ENCODE data around the gene DPT. TPM values are rescaled to one million over a fixed set of nuclear protein-coding genes. Genes with fewer than 3 reads are reported as not detected.

The DPT gene
- polyA plus RNA-seq, 1 donor (not counting 4 experiments of a cell fraction or from before 2014, with no cell fraction given) = not detected

- DNase-seq (ENCODE audit: low read depth, low spot score) = no peak
- Histone ChIP-seq H2AFZ (ENCODE audit: control insufficient read depth, low read length) (no peak overlapping the region), H3K27me3 (ENCODE audit: control insufficient read depth, extremely low read depth, insufficient read depth, low read length) (no peaks in the 10 kb centered on the region), H4K20me1 (ENCODE audit: control insufficient read depth, extremely low read depth, insufficient read depth, low read length) (no peaks in the 10 kb centered on the region), H3K9me3 (ENCODE audit: control insufficient read depth, low read depth, low read length) (no peaks in the 10 kb centered on the region), H3K4me1 (ENCODE audit: control insufficient read depth, extremely low read depth, insufficient read depth, low read length) (peaks cover 23% of the 10 kb centered on the region), H3K9ac (ENCODE audit: control insufficient read depth, extremely low read depth, insufficient read depth, low read length) (no peak overlapping the region), H3K27ac (ENCODE audit: control insufficient read depth, insufficient read depth, low read length) (no peak overlapping the region), H3K4me3 (ENCODE audit: control insufficient read depth in 2 of 3, extremely low read depth in 1 of 3, insufficient read depth in 2 of 3, low read depth in 1 of 3, low read length in 3 of 3) (no peak overlapping the region), H3K36me3 (ENCODE audit: control insufficient read depth in 2 of 2, extremely low read depth in 1 of 2, insufficient read depth in 2 of 2, low read length in 2 of 2) (no peaks in the 10 kb centered on the region), H3K4me2 (ENCODE audit: control insufficient read depth, extremely low read depth, insufficient read depth, low read depth, low read length) (no peak overlapping the region), H3K9me1 (ENCODE audit: control insufficient read depth, extremely low read depth, insufficient read depth, low read length) (no peaks in the 10 kb centered on the region), H3K79me2 (ENCODE audit: control insufficient read depth, insufficient read depth, low read length) (no peaks in the 10 kb centered on the region)
- dilution Hi-C loops (cut with MboI; ENCODE audit: extremely low pct_ligation_motif_present, low sequenced_read_pairs) = no loop called here
- no peak for TF ChIP-seq EZH2 (IDR thresholded peaks at IDR 0.05; ENCODE audit: low read length)
- TF ChIP-seq CTCF (optimal IDR thresholded peaks at IDR 0.05 in 1 of 3, IDR thresholded peaks at IDR 0.05 in 1 of 3, conservative IDR thresholded peaks at IDR 0.05 in 1 of 3; ENCODE audit: extremely low read depth in 1 of 3, insufficient read depth in 2 of 3, low read length in 3 of 3) = no peak
- no peak for FAIRE-seq
Observed at GRCh38 chr1:168706391-168706992, 22.5 kb downstream of the DPT start.

- Histone ChIP-seq H3K4me1 (ENCODE audit: control insufficient read depth, extremely low read depth, insufficient read depth, low read length) (no peaks in the 10 kb centered on the region), H3K9me3 (ENCODE audit: control insufficient read depth, low read depth, low read length) (no peaks in the 10 kb centered on the region), H3K9ac (ENCODE audit: control insufficient read depth, extremely low read depth, insufficient read depth, low read length) (no peak overlapping the region), H3K27me3 (ENCODE audit: control insufficient read depth, extremely low read depth, insufficient read depth, low read length) (no peaks in the 10 kb centered on the region), H3K9me1 (ENCODE audit: control insufficient read depth, extremely low read depth, insufficient read depth, low read length) (no peaks in the 10 kb centered on the region), H3K36me3 (ENCODE audit: control insufficient read depth in 2 of 2, extremely low read depth in 1 of 2, insufficient read depth in 2 of 2, low read length in 2 of 2) (no peaks in the 10 kb centered on the region), H2AFZ (ENCODE audit: control insufficient read depth, low read length) (no peak overlapping the region), H3K27ac (ENCODE audit: control insufficient read depth, insufficient read depth, low read length) (no peak overlapping the region), H3K4me3 (ENCODE audit: control insufficient read depth in 2 of 3, extremely low read depth in 1 of 3, insufficient read depth in 2 of 3, low read depth in 1 of 3, low read length in 3 of 3) (no peak overlapping the region), H3K4me2 (ENCODE audit: control insufficient read depth, extremely low read depth, insufficient read depth, low read depth, low read length) (no peak overlapping the region), H3K79me2 (ENCODE audit: control insufficient read depth, insufficient read depth, low read length) (no peaks in the 10 kb centered on the region), H4K20me1 (ENCODE audit: control insufficient read depth, extremely low read depth, insufficient read depth, low read length) (no peaks in the 10 kb centered on the region)
- no peak for FAIRE-seq
- no peak for TF ChIP-seq EZH2 (IDR thresholded peaks at IDR 0.05; ENCODE audit: low read length)
- TF ChIP-seq CTCF (optimal IDR thresholded peaks at IDR 0.05 in 1 of 3, IDR thresholded peaks at IDR 0.05 in 1 of 3, conservative IDR thresholded peaks at IDR 0.05 in 1 of 3; ENCODE audit: extremely low read depth in 1 of 3, insufficient read depth in 2 of 3, low read length in 3 of 3) = no peak
- DNase-seq (ENCODE audit: low read depth, low spot score) = no peak
- dilution Hi-C loops (cut with MboI; ENCODE audit: extremely low pct_ligation_motif_present, low sequenced_read_pairs) = no loop called here
Observed at GRCh38 chr1:168700575-168701268, 28.3 kb downstream of the DPT start.

All from keratinocyte (primary cell).